Effector memory CD8-positive, alpha-beta T cell (primary cell): ENCODE data around the gene PREX1.
"Not testable (repeated sequence)": the region's sequence is repeated elsewhere in the genome, so short reads cannot be mapped to it uniquely, and the experiment has no call there.

Experiments
- ATAC-seq: fragments of 150-1000 bp; cut with Tn5 transposase; replicated peaks from 2 replicates; pipeline ENCODE4 v1.10.0; 2021; ENCODE audit warnings: mild to moderate bottlenecking, moderate library complexity
- DNase-seq, 3 experiments: peaks; one replicate each; pipeline ENCODE4 v3.0.0; 2021
- H3K27ac Mint-ChIP-seq, 2 donors: one replicate each; pipeline ENCODE4 v1.8.0; 2022; ENCODE audit warnings: mild to moderate bottlenecking in 2 of 2, mixed read lengths in 2 of 2, moderate library complexity in 2 of 2
- H3K27me3 Mint-ChIP-seq, 2 donors: one replicate each; pipeline ENCODE4 v1.8.0; 2022; ENCODE audit warnings: mixed read lengths in 2 of 2
- H3K36me3 Mint-ChIP-seq: one replicate; pipeline ENCODE4 v1.8.0; 2022; ENCODE audit warnings: mild to moderate bottlenecking, moderate library complexity, mixed read lengths; ENCODE audit not compliant: insufficient read depth
- H3K4me1 Mint-ChIP-seq, 2 donors: one replicate each; pipeline ENCODE4 v1.8.0; 2022; ENCODE audit warnings: low read depth in 2 of 2, mixed read lengths in 2 of 2
- H3K4me3 Mint-ChIP-seq, 2 donors: one replicate each; pipeline ENCODE4 v1.8.0; 2022; ENCODE audit warnings: mild to moderate bottlenecking in 2 of 2, mixed read lengths in 2 of 2, moderate library complexity in 2 of 2
- H3K9me3 Mint-ChIP-seq, 2 donors: one replicate each; pipeline ENCODE4 v1.8.0; 2022; ENCODE audit warnings: mixed read lengths in 2 of 2

The PREX1 gene

GRCh38 chr20:48826480-48826879, 1.3 kb downstream of the PREX1 start:
- Mint-ChIP-seq H3K4me3 (peak overlapping the region; percentile 98 to 99), H3K36me3 (peaks cover 56% of the 10 kb centered on the region), H3K4me1 (peaks cover 47 to 49% of the 10 kb centered on the region in 2 donors)
- not testable (repeated sequence) for DNase-seq, H3K27me3 Mint-ChIP-seq, H3K9me3 Mint-ChIP-seq, H3K27ac Mint-ChIP-seq, ATAC-seq

- no peaks in the 10 kb centered on the region for H3K9me3 Mint-ChIP-seq
- H3K27me3 Mint-ChIP-seq, result no peaks in the 10 kb centered on the region
- H3K4me1 Mint-ChIP-seq, result peaks cover 51 to 53% of the 10 kb centered on the region in 2 donors
- no peak overlapping the region for H3K27ac Mint-ChIP-seq
- H3K36me3 Mint-ChIP-seq, result peaks cover 59% of the 10 kb centered on the region
- H3K4me3 Mint-ChIP-seq, result peak overlapping the region; percentile 98 to 99
- ATAC-seq (no peak), DNase-seq (no peak)
Measured at GRCh38 chr20:48826069-48826468, 1.7 kb downstream of the PREX1 start.

GRCh38 chr20:48825566-48825920, 2.3 kb downstream of the PREX1 start:
- Mint-ChIP-seq H3K27ac (no peak overlapping the region), H3K4me1 (peaks cover 56 to 58% of the 10 kb centered on the region in 2 donors), H3K9me3 (no peaks in the 10 kb centered on the region), H3K4me3 (peak overlapping the region; percentile 98 to 99), H3K27me3 (no peaks in the 10 kb centered on the region), H3K36me3 (peaks cover 64% of the 10 kb centered on the region)
- DNase-seq (no peak), ATAC-seq (no peak)

GRCh38 chr20:48824830-48825565, 2.8 kb downstream of the PREX1 start:
- H3K9me3 Mint-ChIP-seq, result no peaks in the 10 kb centered on the region
- H3K4me3 Mint-ChIP-seq, result peak overlapping the region; percentile 98 to 99
- ATAC-seq (no peak), DNase-seq (no peak)
- H3K36me3 Mint-ChIP-seq, result peaks cover 70% of the 10 kb centered on the region
- H3K27ac Mint-ChIP-seq, result no peak overlapping the region
- no peaks in the 10 kb centered on the region for H3K27me3 Mint-ChIP-seq
- H3K4me1 Mint-ChIP-seq, result peaks cover 62 to 63% of the 10 kb centered on the region in 2 donors

- ATAC-seq (peak; percentile 30), DNase-seq (peak; percentile 29 to 33 (median 30))
- Mint-ChIP-seq H3K4me1 (peaks cover 72 to 73% of the 10 kb centered on the region in 2 donors), H3K27ac (no peak overlapping the region), H3K36me3 (peaks cover 71% of the 10 kb centered on the region), H3K4me3 (peak overlapping the region; percentile 98 to 99), H3K9me3 (no peaks in the 10 kb centered on the region), H3K27me3 (no peaks in the 10 kb centered on the region)
Measured at GRCh38 chr20:48823960-48824498, 3.8 kb downstream of the PREX1 start.

- ATAC-seq (no peak), DNase-seq (no peak)
- H3K27ac Mint-ChIP-seq, result no peak overlapping the region
- peaks cover 71% of the 10 kb centered on the region for H3K36me3 Mint-ChIP-seq
- H3K4me1 Mint-ChIP-seq, result peaks cover 72 to 73% of the 10 kb centered on the region in 2 donors
- peak overlapping the region; percentile 98 to 99 for H3K4me3 Mint-ChIP-seq
- H3K9me3 Mint-ChIP-seq, result no peaks in the 10 kb centered on the region
- H3K27me3 Mint-ChIP-seq, result no peaks in the 10 kb centered on the region
Measured at GRCh38 chr20:48823476-48823875, 4.3 kb downstream of the PREX1 start.

- ATAC-seq, result peak; percentile 7
- H3K27me3 Mint-ChIP-seq, result no peaks in the 10 kb centered on the region
- H3K36me3 Mint-ChIP-seq, result peaks cover 71% of the 10 kb centered on the region
Measured at GRCh38 chr20:48822879-48823385, 4.9 kb downstream of the PREX1 start.

GRCh38 chr20:48822178-48822577, 5.6 kb downstream of the PREX1 start:
- H3K9me3 Mint-ChIP-seq, result no peaks in the 10 kb centered on the region
- no peak overlapping the region for H3K27ac Mint-ChIP-seq
- no peak for DNase-seq
- H3K36me3 Mint-ChIP-seq, result peaks cover 70% of the 10 kb centered on the region
- H3K27me3 Mint-ChIP-seq, result no peaks in the 10 kb centered on the region
- H3K4me1 Mint-ChIP-seq, result peaks cover 83 to 86% of the 10 kb centered on the region in 2 donors
- H3K4me3 Mint-ChIP-seq, result peak overlapping the region; percentile 98 to 99
- no peak for ATAC-seq

More at GRCh38 chr20:48822879-48823385, 4.9 kb downstream of the PREX1 start:
- Mint-ChIP-seq H3K4me1 (peaks cover 76 to 79% of the 10 kb centered on the region in 2 donors), H3K4me3 (peak overlapping the region; percentile 98 to 99), H3K9me3 (no peaks in the 10 kb centered on the region), H3K27ac (no peak overlapping the region)
- no peak for DNase-seq

GRCh38 chr20:48821261-48821920, 6.4 kb downstream of the PREX1 start:
- ATAC-seq (peak; percentile 14), DNase-seq (no peak)
- Mint-ChIP-seq H3K4me1 (peaks cover 91 to 92% of the 10 kb centered on the region in 2 donors), H3K27me3 (no peaks in the 10 kb centered on the region), H3K27ac (no peak overlapping the region), H3K4me3 (peak overlapping the region; percentile 98 to 99), H3K36me3 (peaks cover 68% of the 10 kb centered on the region), H3K9me3 (no peaks in the 10 kb centered on the region)

GRCh38 chr20:48820649-48820973, 7.2 kb downstream of the PREX1 start:
- no peak for ATAC-seq
- Mint-ChIP-seq H3K36me3 (peaks cover 65% of the 10 kb centered on the region), H3K27ac (no peak overlapping the region), H3K4me1 (peaks cover 87 to 93% of the 10 kb centered on the region in 2 donors), H3K27me3 (no peaks in the 10 kb centered on the region), H3K9me3 (no peaks in the 10 kb centered on the region), H3K4me3 (peak overlapping the region; percentile 98 to 99)
- no peak for DNase-seq

- DNase-seq, result no peak
- ATAC-seq, result peak; percentile 28
- no peaks in the 10 kb centered on the region for H3K9me3 Mint-ChIP-seq
- peak overlapping the region; percentile 98 to 99 for H3K4me3 Mint-ChIP-seq
- peaks cover 81 to 93% of the 10 kb centered on the region in 2 donors for H3K4me1 Mint-ChIP-seq
- no peaks in the 10 kb centered on the region for H3K27me3 Mint-ChIP-seq
- peaks cover 71% of the 10 kb centered on the region for H3K36me3 Mint-ChIP-seq
- no peak overlapping the region for H3K27ac Mint-ChIP-seq
Measured at GRCh38 chr20:48819821-48820648, 7.8 kb downstream of the PREX1 start.

- Mint-ChIP-seq H3K4me3 (peak overlapping the region; percentile 98 to 99), H3K27ac (no peak overlapping the region), H3K9me3 (no peaks in the 10 kb centered on the region), H3K36me3 (peaks cover 63% of the 10 kb centered on the region), H3K4me1 (peaks cover 73 to 88% of the 10 kb centered on the region in 2 donors), H3K27me3 (no peaks in the 10 kb centered on the region)
- DNase-seq (no peak), ATAC-seq (no peak)
Measured at GRCh38 chr20:48819089-48819488, 8.7 kb downstream of the PREX1 start.

- peak in 2 of 3 experiments; percentile 27 to 31 for DNase-seq
- H3K36me3 Mint-ChIP-seq, result peaks cover 57% of the 10 kb centered on the region
- H3K27ac Mint-ChIP-seq, result no peak overlapping the region
- H3K27me3 Mint-ChIP-seq, result no peaks in the 10 kb centered on the region
- peak; percentile 45 for ATAC-seq
- no peaks in the 10 kb centered on the region for H3K9me3 Mint-ChIP-seq
- H3K4me3 Mint-ChIP-seq, result peak overlapping the region; percentile 98 to 99
- H3K4me1 Mint-ChIP-seq, result peaks cover 70 to 83% of the 10 kb centered on the region in 2 donors
Measured at GRCh38 chr20:48818481-48818987, 9.3 kb downstream of the PREX1 start.
